Left lung (tissue), 10 donors: ENCODE data around the gene ZNF407. TPM values are rescaled to one million over a fixed set of nuclear protein-coding genes. Genes with fewer than 3 reads are reported as not detected.

ENCODE experiments used
- ATAC-seq: fragments of 200-7000 bp; cut with Tn5 transposase; one replicate; pipeline ENCODE4 v1.9.1; 2020; ENCODE audit warnings: moderate library complexity
- DNase-seq, 4 donors: peaks; one replicate each; pipeline ENCODE4 v3.0.0-alpha.2; 2013 to 2020
- H3K27ac ChIP-seq, 2 donors: fragments of 200-600 bp; sonication (generic) in 1 of 2; one replicate each; pipeline versions ENCODE4 v1.5.0 to v1.8.0; 2020 to 2021
- H3K27me3 ChIP-seq, 2 donors: fragments of 200-600 bp; sonication (generic) in 1 of 2; one replicate each; pipeline versions ENCODE4 v1.5.0 to v1.8.0; 2020 to 2021
- H3K36me3 ChIP-seq, 2 donors: fragments of 200-600 bp; sonication (generic) in 1 of 2; one replicate each; pipeline versions ENCODE4 v1.5.0 to v1.8.0; 2020 to 2021
- H3K4me1 ChIP-seq, 2 donors: fragments of 200-600 bp; one replicate each; pipeline ENCODE4 v1.8.0; 2021
- H3K4me3 ChIP-seq, 2 donors: fragments of 200-600 bp; sonication (generic) in 1 of 2; one replicate each; pipeline versions ENCODE4 v1.5.0 to v1.8.0; 2020 to 2021; ENCODE audit warnings: mild to moderate bottlenecking in 1 of 2
- H3K9me3 ChIP-seq, 2 donors: fragments of 200-600 bp; sonication (generic) in 1 of 2; one replicate each; pipeline versions ENCODE4 v1.5.0 to v1.8.0; 2020 to 2021
- CTCF ChIP-seq, 2 donors: fragments of 200-600 bp; sonication (generic) in 1 of 2; IDR thresholded peaks; one replicate each; pipeline versions ENCODE4 v1.5.0 to v1.8.0; 2021; ENCODE audit warnings: antibody characterized with exemption in 2 of 2
- intact Hi-C, 2 donors: fragments of 100-400 bp; cut with DNase I; formaldehyde crosslinking; loops; one replicate each; pipeline versions ENCODE4 v1.11.2 to v1.14.2; 2022
- polyA plus RNA-seq, 6 donors: library from polyadenylated mRNA; unstranded; fragments of 120-200 nt; gene quantifications; one replicate each; pipeline ENCODE4 v1.2.1, GENCODE V29; 2013; ENCODE audit not compliant: insufficient read length in 6 of 6
- total RNA-seq, 2 donors: library from RNA; stranded (reverse); fragmentation: NEBNext Ultra II Directional; extraction: Animal tissue kit (Norgen Biotek cat#: 25700); gene quantifications; one replicate each; pipeline ENCODE4 v1.2.1, GENCODE V29; 2021
- donor health status: DM: no; HTN: yes; CAD: no.
- donor health status: DM: no; HTN: no; CAD: no.

Gene ZNF407
- total and polyA plus RNA-seq, 8 donors: 10.3 to 16.7 (median 11.3) TPM

GRCh38 chr18:75072672-75073371 lies 475.2 kb downstream of the ZNF407 start:
- Histone ChIP-seq H3K36me3 (no peaks in the 10 kb centered on the region), H3K27ac (peak overlapping the region in 1 of 2 donors; percentile 90), H3K27me3 (no peaks in the 10 kb centered on the region), H3K4me3 (no peak overlapping the region), H3K9me3 (peaks cover 0 to 11% of the 10 kb centered on the region in 2 donors), H3K4me1 (peaks cover 0 to 25% of the 10 kb centered on the region in 2 donors)
- intact Hi-C loops: no loop called here
- DNase-seq: peak in 1 of 4 donors; percentile 74
- ATAC-seq: no peak
- no peak for TF ChIP-seq CTCF (IDR thresholded peaks at IDR 0.05)

- DNase-seq (no peak), ATAC-seq (no peak)
- Histone ChIP-seq H3K9me3 (peaks cover 0 to 19% of the 10 kb centered on the region in 2 donors), H3K4me3 (no peak overlapping the region), H3K27me3 (no peaks in the 10 kb centered on the region), H3K27ac (no peak overlapping the region), H3K4me1 (peaks cover 0 to 25% of the 10 kb centered on the region in 2 donors), H3K36me3 (no peaks in the 10 kb centered on the region)
- intact Hi-C loops: no loop called here
- no peak for TF ChIP-seq CTCF (IDR thresholded peaks at IDR 0.05)
These were observed 476.0 kb downstream of the ZNF407 start for GRCh38 chr18:75073654-75074053.

- DNase-seq (peak in 1 of 4 donors; percentile 50), ATAC-seq (no peak)
- Histone ChIP-seq H3K27ac (no peak overlapping the region), H3K27me3 (no peaks in the 10 kb centered on the region), H3K4me3 (no peak overlapping the region), H3K36me3 (no peaks in the 10 kb centered on the region), H3K4me1 (peaks cover 0 to 25% of the 10 kb centered on the region in 2 donors), H3K9me3 (peaks cover 0 to 20% of the 10 kb centered on the region in 2 donors)
- TF ChIP-seq CTCF (IDR thresholded peaks at IDR 0.05): no peak
- intact Hi-C loops: no loop called here
These were observed 476.7 kb downstream of the ZNF407 start for GRCh38 chr18:75074196-75075015.

- Histone ChIP-seq H3K27me3 (no peaks in the 10 kb centered on the region), H3K9me3 (peaks cover 0 to 20% of the 10 kb centered on the region in 2 donors), H3K4me1 (peaks cover 0 to 22% of the 10 kb centered on the region in 2 donors), H3K27ac (no peak overlapping the region), H3K4me3 (no peak overlapping the region), H3K36me3 (no peaks in the 10 kb centered on the region)
- DNase-seq: no peak
- no peak for ATAC-seq
- no peak for TF ChIP-seq CTCF (IDR thresholded peaks at IDR 0.05)
- intact Hi-C loops: no loop called here
These were observed 477.3 kb downstream of the ZNF407 start for GRCh38 chr18:75075016-75075305.

GRCh38 chr18:75075429-75075841 lies 477.8 kb downstream of the ZNF407 start:
- Histone ChIP-seq H3K27me3 (no peaks in the 10 kb centered on the region), H3K4me1 (peaks cover 0 to 17% of the 10 kb centered on the region in 2 donors), H3K27ac (no peak overlapping the region), H3K9me3 (peaks cover 0 to 20% of the 10 kb centered on the region in 2 donors), H3K36me3 (no peaks in the 10 kb centered on the region), H3K4me3 (no peak overlapping the region)
- ATAC-seq (no peak), DNase-seq (peak in 1 of 4 donors; percentile 58)
- intact Hi-C loops: no loop called here
- no peak for TF ChIP-seq CTCF (IDR thresholded peaks at IDR 0.05)
